GM10266 (cell line): ENCODE results near the gene CDH11.

Experiments
- DNase-seq: peaks from one replicate; pipeline ENCODE4 v3.0.0; 2012; ENCODE audit errors: extremely low spot score
- TF ChIP-seq, protein P1 (sequence below): IDR thresholded peaks from 2 replicates; pipeline ENCODE4 v1.5.1; 2012; ENCODE audit warnings: mild to moderate bottlenecking, low read depth; ENCODE audit not compliant: control insufficient read depth, insufficient read depth; ENCODE audit errors: missing control alignments

CDH11 gene

DNA sequence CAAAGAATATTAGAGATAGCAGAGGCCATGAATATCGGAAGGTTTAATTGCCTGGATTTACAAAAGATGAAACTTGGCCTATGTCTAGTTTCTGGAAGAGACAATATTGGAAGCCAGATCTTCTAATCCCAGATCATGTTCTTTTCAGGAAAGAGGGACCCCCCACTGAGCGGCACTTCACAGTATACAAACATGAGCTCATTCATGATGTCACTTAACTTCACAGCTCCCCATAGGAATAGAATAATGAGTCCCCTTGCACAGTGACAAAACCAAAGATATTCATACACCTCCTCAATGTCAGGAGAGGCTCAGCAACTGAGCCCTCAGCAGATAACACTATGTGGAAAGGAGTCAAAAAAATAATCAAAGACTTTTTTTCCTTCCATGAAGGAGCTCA, 147.5 kb downstream of the CDH11 start:
- TF ChIP-seq, protein P1, sequence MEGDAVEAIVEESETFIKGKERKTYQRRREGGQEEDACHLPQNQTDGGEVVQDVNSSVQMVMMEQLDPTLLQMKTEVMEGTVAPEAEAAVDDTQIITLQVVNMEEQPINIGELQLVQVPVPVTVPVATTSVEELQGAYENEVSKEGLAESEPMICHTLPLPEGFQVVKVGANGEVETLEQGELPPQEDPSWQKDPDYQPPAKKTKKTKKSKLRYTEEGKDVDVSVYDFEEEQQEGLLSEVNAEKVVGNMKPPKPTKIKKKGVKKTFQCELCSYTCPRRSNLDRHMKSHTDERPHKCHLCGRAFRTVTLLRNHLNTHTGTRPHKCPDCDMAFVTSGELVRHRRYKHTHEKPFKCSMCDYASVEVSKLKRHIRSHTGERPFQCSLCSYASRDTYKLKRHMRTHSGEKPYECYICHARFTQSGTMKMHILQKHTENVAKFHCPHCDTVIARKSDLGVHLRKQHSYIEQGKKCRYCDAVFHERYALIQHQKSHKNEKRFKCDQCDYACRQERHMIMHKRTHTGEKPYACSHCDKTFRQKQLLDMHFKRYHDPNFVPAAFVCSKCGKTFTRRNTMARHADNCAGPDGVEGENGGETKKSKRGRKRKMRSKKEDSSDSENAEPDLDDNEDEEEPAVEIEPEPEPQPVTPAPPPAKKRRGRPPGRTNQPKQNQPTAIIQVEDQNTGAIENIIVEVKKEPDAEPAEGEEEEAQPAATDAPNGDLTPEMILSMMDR = no peak
- DNase-seq = no peak

DNA sequence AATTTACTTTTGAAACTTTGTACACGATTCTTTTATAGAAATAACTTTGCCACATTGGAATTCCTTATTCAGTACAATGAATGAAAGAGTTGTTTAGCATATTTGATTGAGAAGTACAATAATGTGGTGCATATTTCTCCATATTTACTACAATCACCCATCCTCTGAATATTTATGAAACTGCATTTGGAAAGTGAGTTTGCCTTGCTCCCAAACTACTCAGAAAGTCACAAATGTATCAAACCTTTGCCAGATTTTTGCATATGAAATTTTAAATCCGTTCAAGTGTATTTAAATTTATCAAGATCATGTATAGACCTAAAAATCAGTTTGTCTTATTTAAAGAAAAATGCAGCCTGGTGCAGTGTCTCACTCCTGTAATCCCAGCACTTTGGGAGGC, 148.7 kb downstream of the CDH11 start:
- TF ChIP-seq, protein P1 = no peak

DNA sequence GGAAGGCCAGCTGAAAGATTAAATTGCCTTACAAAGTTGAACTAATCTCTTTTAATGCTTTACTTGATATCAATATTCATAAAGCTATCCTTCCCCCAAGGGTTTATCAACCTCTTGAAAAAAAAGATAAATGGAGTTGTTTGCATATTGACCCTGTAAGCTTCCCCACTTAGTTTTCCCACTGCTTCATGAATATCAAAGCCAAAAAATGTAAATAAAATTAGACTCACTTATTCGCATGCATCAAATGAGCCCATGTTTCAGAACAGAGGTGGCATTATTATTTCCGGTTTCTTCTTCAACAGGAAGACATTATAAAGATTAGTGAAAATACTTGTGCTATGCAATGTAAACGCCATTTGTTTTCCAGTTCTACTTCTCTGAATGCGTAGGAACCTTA, 150.7 kb downstream of the CDH11 start:
- TF ChIP-seq, protein P1 = no peak
- no peak for DNase-seq

More for the DNA sequence above, 148.7 kb downstream of the CDH11 start:
- DNase-seq = no peak

DNA sequence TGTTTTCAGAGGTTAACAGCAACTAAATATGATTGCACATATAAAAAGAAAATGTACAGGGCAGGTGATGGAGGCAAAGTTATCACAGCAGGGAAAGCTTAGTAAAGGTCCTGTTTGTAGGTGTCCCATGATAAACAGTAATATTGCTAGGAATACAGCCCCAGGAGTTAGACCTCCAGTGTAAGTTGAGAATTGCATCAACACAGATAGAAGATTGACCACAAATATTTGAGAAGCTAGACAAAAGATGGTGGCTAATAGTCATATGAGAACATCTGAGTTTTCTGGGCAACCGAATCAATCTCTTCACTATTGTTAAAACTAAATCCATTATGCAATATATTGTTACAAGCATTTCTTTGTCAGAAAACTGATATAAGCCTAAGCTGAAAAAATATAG, 152.6 kb downstream of the CDH11 start:
- DNase-seq = no peak
- TF ChIP-seq, protein P1 = no peak

DNA sequence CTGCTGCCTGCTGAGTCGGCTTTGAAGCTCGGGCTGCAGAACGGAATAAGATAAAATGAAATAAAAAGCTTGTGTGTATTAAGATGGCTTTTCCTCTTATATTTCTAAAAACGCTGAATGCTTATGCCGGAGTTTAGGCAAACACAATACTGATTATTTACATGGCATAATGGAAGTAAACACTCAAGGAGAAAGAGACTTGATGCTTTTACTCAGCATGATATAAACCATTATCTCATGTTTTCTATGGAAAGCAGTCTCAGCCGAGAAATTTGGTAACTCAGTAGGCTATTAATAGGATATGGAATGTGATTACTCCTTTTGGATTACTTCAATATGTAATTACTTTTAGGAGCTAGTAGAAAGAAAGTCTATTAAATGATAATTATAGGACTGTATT, 153.3 kb downstream of the CDH11 start:
- DNase-seq = no peak
- TF ChIP-seq, protein P1 = no peak

DNA sequence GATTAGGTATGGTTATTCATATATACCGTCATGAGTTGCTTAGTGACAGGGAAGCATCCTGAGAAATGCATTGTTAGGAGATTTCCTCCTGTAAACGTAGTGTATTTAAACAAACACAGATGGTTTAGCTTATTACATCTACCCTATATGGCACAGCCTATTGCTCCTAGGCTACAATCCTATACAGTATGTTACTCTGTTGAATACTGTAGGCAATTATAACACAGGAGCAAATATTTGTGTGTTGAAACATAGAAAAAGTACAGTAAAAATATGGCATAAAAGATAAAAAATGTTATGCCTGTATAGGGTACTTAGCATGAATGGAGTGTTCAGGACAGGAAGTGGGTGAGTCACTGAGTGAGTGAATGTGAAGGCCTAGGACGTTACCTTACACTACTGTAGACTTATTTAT, 157.7 kb downstream of the CDH11 start:
- TF ChIP-seq, protein P1 = no peak
- no peak for DNase-seq

DNA sequence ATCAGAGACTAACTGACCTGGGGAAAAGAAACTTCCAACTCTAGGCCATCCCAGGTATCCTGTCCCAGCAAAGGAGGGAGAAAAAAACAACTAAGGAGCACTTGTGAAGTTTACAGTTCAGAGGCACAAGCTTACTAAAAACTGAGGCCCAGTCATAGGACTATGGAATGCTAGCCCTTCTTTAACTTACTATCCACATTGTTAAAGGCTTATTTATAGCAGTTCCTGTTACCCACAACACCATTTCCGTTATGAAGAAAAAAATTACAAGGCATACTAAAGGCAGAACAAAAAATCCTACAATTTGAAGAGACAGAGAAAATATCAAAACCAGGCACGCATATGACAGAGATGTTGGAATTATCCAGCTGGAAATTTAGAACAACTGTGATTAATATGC, 159.1 kb downstream of the CDH11 start:
- TF ChIP-seq, protein P1 = no peak
- no peak for DNase-seq
